Panc1 (cell line): ENCODE data around the gene ADPRS. TPM values are rescaled to one million over a fixed set of nuclear protein-coding genes. Genes with fewer than 3 reads are reported as not detected.
A peak's percentile ranks its signal among the peaks of the same experiment; 100 is the strongest.

Source experiments
- ATAC-seq: fragments of 200-7000 bp; cut with Tn5 transposase; 2 replicates; pipeline ENCODE4 v1.9.1; 2020; ENCODE audit warnings: mild to moderate bottlenecking, moderate library complexity
- BruUV-seq: library from RNA; stranded (reverse); fragments of 400-500 nt; replicated peaks from 2 replicates; lab custom pipeline; 2021; lab: Mats Ljungman, UMichigan
- CTCF ChIA-PET: fragments of 300-600 bp; sonication (Branson Sonifier 250); formaldehyde crosslinking; loops from one replicate; lab custom pipeline; 2022; ENCODE audit warnings: antibody characterized with exemption; lab: Charles Lee
- POLR2A ChIA-PET: fragments of 300-600 bp; sonication (Branson Sonifier 250); formaldehyde crosslinking; loops from one replicate; lab custom pipeline; 2022; ENCODE audit warnings: antibody characterized with exemption; lab: Charles Lee
- DNase-seq: peaks from one replicate; pipeline ENCODE4 v3.0.0-alpha.2; 2010; ENCODE audit warnings: low read depth, low spot score
- H3K27ac ChIP-seq: 2 replicates; pipeline ENCODE4 v1.5.1; 2011; ENCODE audit warnings: mild to moderate bottlenecking, low read length, inconsistent platforms
- H3K27me3 ChIP-seq: fragments of 200-500 bp; sonication (Bioruptor generic); 2 replicates; pipeline ENCODE4 v1.6.0; 2014; ENCODE audit warnings: low read length, inconsistent platforms; ENCODE audit not compliant: control insufficient read depth, insufficient read depth
- H3K36me3 ChIP-seq: fragments of 200-500 bp; sonication (Bioruptor generic); 2 replicates; pipeline ENCODE4 v1.5.1; 2014; ENCODE audit warnings: inconsistent platforms, mild to moderate bottlenecking, low read length, moderate library complexity; ENCODE audit not compliant: control insufficient read depth, insufficient read depth
- H3K4me1 ChIP-seq: 2 replicates; pipeline ENCODE4 v1.5.1; 2011; ENCODE audit warnings: inconsistent platforms, mild to moderate bottlenecking, low read length, moderate library complexity; ENCODE audit not compliant: control insufficient read depth, insufficient read depth
- H3K4me3 ChIP-seq, 2 experiments: 2 replicates each; pipeline ENCODE4 v1.5.1; 2011 to 2012; ENCODE audit warnings: low read depth in 2 of 2, low read length in 2 of 2, mild to moderate bottlenecking in 2 of 2, inconsistent platforms in 1 of 2, moderate library complexity in 1 of 2
- H3K9me3 ChIP-seq: fragments of 200-500 bp; sonication (Bioruptor generic); 2 replicates; pipeline ENCODE4 v1.5.1; 2014; ENCODE audit warnings: low read depth, mild to moderate bottlenecking, inconsistent platforms, low read length, moderate library complexity; ENCODE audit not compliant: control insufficient read depth, insufficient read depth
- POLR2AphosphoS5 ChIP-seq: IDR thresholded peaks from 2 replicates; pipeline ENCODE4 v1.6.1; 2012; ENCODE audit warnings: mild to moderate bottlenecking, low read depth, low read length, moderate library complexity
- SIN3A ChIP-seq: IDR thresholded peaks from 2 replicates; pipeline ENCODE4 v1.6.1; 2012; ENCODE audit warnings: low read depth, mild to moderate bottlenecking, low read length, moderate library complexity, borderline replicate concordance; ENCODE audit not compliant: insufficient read depth
- TCF7L2 ChIP-seq: IDR thresholded peaks from 2 replicates; pipeline ENCODE4 v1.6.1; 2011; ENCODE audit warnings: mild to moderate bottlenecking, low read depth, low read length, inconsistent platforms
- in situ Hi-C: cut with HindIII; loops from 2 replicates; pipeline ENCODE4 v1.10.0; 2016; ENCODE audit warnings: low sequenced_read_pairs, low pct_unique_long_range_greater_than_20kb
- intact Hi-C: fragments of 100-400 bp; cut with micrococcal nuclease; formaldehyde crosslinking; loops from one replicate; pipeline ENCODE4 v1.10.0; 2022; ENCODE audit not compliant: unreplicated experiment
- total RNA-seq: library from RNA; stranded (reverse); gene quantifications from one replicate; pipeline ENCODE4 v1.2.1, GENCODE V29; 2021; ENCODE audit not compliant: unreplicated experiment
- TF ChIP-seq, protein P1 (sequence below), 2 experiments: IDR thresholded peaks; 2 replicates each; pipeline ENCODE4 v1.6.1; 2011 to 2012; ENCODE audit warnings: low read depth in 2 of 2, control low read depth in 1 of 2, low read length in 1 of 2, mild to moderate bottlenecking in 1 of 2, moderate library complexity in 1 of 2; ENCODE audit not compliant: insufficient read depth in 1 of 2
- TF ChIP-seq, protein P2 (sequence below): fragments of 450-650 bp; IDR thresholded peaks from 2 replicates; pipeline ENCODE4 v1.5.1; 2017; ENCODE audit warnings: mild to moderate bottlenecking

Gene ADPRS
- total RNA-seq, 1 experiment from 2014 or later, result 32.2 TPM

DNA sequence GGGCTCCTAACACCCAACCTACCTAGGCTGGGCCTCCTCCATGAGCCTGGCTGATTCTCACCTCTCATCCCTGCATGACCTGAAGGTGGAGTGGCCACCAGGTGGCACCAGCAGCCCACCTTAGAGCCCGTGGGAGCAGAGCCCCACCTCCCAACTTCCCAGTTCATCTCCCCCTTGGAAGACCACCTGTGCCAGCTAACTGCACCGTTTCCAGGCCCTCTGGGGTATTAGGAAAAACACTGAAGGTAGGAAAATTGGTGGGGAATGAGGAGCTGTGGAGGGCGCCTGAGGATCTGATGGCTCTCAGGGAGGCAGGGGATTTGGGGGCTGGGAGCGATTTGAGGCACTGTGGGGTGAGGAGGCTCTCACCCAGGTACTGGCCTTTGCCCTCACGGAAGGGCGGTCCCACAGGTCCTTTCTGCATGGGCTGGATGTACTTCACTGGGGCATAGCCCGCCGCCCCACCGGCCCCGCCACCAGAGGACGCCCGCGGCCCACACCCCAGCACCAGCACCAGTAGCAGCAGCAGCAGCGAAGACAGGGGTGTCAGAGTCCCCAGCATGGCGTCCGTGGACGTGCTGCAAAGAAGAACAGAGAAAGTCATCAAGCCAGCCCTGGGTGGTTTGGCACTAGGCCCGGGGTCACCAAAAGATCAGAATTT lies 11.1 kb downstream of the ADPRS start:
- Histone ChIP-seq H3K27me3 (no peaks in the 10 kb centered on the region), H3K27ac (peak overlapping the region; percentile 63; the same call in 1 of the 2 replicates), H3K36me3 (no peaks in the 10 kb centered on the region), H3K4me1 (peaks cover 3% of the 10 kb centered on the region; the same call in 1 of the 2 replicates), H3K4me3 (peak overlapping the region in 1 of 2 experiments; percentile 52; a peak in 2 of 4 replicates), H3K9me3 (no peaks in the 10 kb centered on the region)
- DNase-seq, result no peak
- no peak for TF ChIP-seq TCF7L2
- TF ChIP-seq, protein P1, sequence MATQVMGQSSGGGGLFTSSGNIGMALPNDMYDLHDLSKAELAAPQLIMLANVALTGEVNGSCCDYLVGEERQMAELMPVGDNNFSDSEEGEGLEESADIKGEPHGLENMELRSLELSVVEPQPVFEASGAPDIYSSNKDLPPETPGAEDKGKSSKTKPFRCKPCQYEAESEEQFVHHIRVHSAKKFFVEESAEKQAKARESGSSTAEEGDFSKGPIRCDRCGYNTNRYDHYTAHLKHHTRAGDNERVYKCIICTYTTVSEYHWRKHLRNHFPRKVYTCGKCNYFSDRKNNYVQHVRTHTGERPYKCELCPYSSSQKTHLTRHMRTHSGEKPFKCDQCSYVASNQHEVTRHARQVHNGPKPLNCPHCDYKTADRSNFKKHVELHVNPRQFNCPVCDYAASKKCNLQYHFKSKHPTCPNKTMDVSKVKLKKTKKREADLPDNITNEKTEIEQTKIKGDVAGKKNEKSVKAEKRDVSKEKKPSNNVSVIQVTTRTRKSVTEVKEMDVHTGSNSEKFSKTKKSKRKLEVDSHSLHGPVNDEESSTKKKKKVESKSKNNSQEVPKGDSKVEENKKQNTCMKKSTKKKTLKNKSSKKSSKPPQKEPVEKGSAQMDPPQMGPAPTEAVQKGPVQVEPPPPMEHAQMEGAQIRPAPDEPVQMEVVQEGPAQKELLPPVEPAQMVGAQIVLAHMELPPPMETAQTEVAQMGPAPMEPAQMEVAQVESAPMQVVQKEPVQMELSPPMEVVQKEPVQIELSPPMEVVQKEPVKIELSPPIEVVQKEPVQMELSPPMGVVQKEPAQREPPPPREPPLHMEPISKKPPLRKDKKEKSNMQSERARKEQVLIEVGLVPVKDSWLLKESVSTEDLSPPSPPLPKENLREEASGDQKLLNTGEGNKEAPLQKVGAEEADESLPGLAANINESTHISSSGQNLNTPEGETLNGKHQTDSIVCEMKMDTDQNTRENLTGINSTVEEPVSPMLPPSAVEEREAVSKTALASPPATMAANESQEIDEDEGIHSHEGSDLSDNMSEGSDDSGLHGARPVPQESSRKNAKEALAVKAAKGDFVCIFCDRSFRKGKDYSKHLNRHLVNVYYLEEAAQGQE (IDR thresholded peaks at IDR 0.05; ENCODE audit: insufficient read depth in 1 of 2, low read depth in 2 of 2, low read length in 1 of 2), result no peak
- no peak for TF ChIP-seq POLR2AphosphoS5
- TF ChIP-seq, protein P2, sequence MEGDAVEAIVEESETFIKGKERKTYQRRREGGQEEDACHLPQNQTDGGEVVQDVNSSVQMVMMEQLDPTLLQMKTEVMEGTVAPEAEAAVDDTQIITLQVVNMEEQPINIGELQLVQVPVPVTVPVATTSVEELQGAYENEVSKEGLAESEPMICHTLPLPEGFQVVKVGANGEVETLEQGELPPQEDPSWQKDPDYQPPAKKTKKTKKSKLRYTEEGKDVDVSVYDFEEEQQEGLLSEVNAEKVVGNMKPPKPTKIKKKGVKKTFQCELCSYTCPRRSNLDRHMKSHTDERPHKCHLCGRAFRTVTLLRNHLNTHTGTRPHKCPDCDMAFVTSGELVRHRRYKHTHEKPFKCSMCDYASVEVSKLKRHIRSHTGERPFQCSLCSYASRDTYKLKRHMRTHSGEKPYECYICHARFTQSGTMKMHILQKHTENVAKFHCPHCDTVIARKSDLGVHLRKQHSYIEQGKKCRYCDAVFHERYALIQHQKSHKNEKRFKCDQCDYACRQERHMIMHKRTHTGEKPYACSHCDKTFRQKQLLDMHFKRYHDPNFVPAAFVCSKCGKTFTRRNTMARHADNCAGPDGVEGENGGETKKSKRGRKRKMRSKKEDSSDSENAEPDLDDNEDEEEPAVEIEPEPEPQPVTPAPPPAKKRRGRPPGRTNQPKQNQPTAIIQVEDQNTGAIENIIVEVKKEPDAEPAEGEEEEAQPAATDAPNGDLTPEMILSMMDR, result peak; percentile 99
- no peak for TF ChIP-seq SIN3A
- peak; percentile 95 for ATAC-seq
- intact Hi-C loops, result loop anchor here (1.0 to 5.0 kb wide), 2 partner anchors 34 to 87 kb away; no protein-coding TSS in a partner anchor
- ChIA-PET POLR2A (no interaction called here), CTCF (interaction anchor here (0.6 to 1.7 kb wide), 4 partner anchors 32 to 88 kb away, joined by 3 to 6 read pairs (median 4); no protein-coding TSS in a partner anchor)
- in situ Hi-C loops, result no loop called here
- BruUV-seq, result no TSS peak

DNA sequence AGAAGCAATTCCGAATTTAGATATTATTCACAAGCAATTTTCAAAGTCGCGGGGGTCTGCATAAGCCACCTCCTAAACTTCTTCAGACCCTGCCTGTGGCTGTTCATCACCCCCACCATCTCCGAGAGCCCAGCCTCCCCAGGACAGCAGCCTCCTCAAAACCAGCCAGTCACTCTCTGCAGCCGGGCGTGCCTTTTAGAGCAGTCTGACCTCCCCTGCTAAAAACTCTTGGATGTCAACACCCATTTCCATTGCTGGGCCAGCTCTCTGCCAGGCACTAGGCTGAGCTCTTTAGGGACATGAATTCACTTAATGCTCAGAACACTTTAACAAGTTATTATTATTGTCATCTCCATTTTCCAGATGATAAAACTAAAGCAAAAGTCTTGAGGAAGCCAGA lies 11.7 kb downstream of the ADPRS start:
- no peak for ATAC-seq
- in situ Hi-C loops, result no loop called here
- CTCF ChIA-PET, result interaction anchor here (0.9 to 1.7 kb wide), 3 partner anchors 32 to 88 kb away, joined by 3 to 6 read pairs (median 4); no protein-coding TSS in a partner anchor

More for the DNA sequence above, 11.7 kb downstream of the ADPRS start:
- POLR2A ChIA-PET, result no interaction called here
- Histone ChIP-seq H3K4me1 (peaks cover 3% of the 10 kb centered on the region; the same call in 1 of the 2 replicates), H3K27ac (no peak overlapping the region), H3K4me3 (no peak overlapping the region), H3K9me3 (no peaks in the 10 kb centered on the region), H3K27me3 (no peaks in the 10 kb centered on the region), H3K36me3 (no peaks in the 10 kb centered on the region)
- intact Hi-C loops, result loop anchor here (1.0 to 5.0 kb wide), 2 partner anchors 34 to 87 kb away; no protein-coding TSS in a partner anchor
- no TSS peak for BruUV-seq
- no peak for TF ChIP-seq TCF7L2
- TF ChIP-seq POLR2AphosphoS5, result no peak
- TF ChIP-seq, protein P2, result no peak
- TF ChIP-seq SIN3A, result no peak
- TF ChIP-seq, protein P1 (IDR thresholded peaks at IDR 0.05; ENCODE audit: insufficient read depth in 1 of 2, low read depth in 2 of 2, low read length in 1 of 2), result no peak
- DNase-seq, result no peak
